Gastroesophageal sphincter (tissue), 3 donors: Measurements from ENCODE around the gene KLC3.

ENCODE experiments used
- EP300 ChIP-seq: sonication (generic); formaldehyde crosslinking; IDR thresholded peaks from one replicate; pipeline ENCODE4 v1.6.1; 2017; ENCODE audit warnings: antibody characterized with exemption, mild to moderate bottlenecking
- POLR2AphosphoS5 ChIP-seq: sonication (generic); formaldehyde crosslinking; IDR thresholded peaks from one replicate; pipeline ENCODE4 v1.6.1; 2017; ENCODE audit warnings: antibody characterized with exemption
- TF ChIP-seq, protein P1 (sequence below), 4 experiments: fragments of 200-600 bp in 2 of 4; fragments of 450-650 bp in 2 of 4; sonication (generic) in 1 of 4; IDR thresholded peaks; one replicate each; pipeline ENCODE4 v1.5.1; 2017 to 2019; ENCODE audit warnings: antibody characterized with exemption in 4 of 4, mild to moderate bottlenecking in 2 of 4, moderate library complexity in 2 of 4

DNA sequence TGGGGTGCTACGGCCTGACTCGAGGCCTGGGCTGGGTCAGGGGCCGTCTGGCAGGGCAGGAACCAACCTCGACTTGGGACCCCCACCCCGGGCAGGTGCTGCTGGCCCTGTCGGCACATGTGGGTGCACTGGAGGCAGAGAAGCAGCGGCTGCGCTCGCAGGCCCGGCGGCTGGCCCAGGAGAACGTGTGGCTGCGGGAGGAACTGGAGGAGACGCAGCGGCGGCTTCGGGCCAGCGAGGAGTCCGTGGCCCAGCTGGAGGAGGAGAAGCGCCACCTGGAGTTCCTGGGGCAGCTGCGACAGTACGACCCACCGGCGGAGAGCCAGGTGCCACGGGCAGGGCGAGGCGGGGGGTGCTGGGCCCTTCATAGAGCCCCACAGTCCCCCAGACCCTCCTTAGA, 5.9 kb downstream of the KLC3 start:
- TF ChIP-seq, protein P1, sequence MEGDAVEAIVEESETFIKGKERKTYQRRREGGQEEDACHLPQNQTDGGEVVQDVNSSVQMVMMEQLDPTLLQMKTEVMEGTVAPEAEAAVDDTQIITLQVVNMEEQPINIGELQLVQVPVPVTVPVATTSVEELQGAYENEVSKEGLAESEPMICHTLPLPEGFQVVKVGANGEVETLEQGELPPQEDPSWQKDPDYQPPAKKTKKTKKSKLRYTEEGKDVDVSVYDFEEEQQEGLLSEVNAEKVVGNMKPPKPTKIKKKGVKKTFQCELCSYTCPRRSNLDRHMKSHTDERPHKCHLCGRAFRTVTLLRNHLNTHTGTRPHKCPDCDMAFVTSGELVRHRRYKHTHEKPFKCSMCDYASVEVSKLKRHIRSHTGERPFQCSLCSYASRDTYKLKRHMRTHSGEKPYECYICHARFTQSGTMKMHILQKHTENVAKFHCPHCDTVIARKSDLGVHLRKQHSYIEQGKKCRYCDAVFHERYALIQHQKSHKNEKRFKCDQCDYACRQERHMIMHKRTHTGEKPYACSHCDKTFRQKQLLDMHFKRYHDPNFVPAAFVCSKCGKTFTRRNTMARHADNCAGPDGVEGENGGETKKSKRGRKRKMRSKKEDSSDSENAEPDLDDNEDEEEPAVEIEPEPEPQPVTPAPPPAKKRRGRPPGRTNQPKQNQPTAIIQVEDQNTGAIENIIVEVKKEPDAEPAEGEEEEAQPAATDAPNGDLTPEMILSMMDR (IDR thresholded peaks at IDR 0.05) = no peak
- TF ChIP-seq POLR2AphosphoS5 (no peak), EP300 (no peak)
